Mesothelial cell of epicardium (in vitro differentiated cells): Measurements from ENCODE around the gene AQP2. TPM values are rescaled to one million over a fixed set of nuclear protein-coding genes. Genes with fewer than 3 reads are reported as not detected.

ENCODE experiments used
- DNase-seq, 2 experiments: peaks; one replicate each; pipeline ENCODE4 v3.0.0; 2021; ENCODE audit warnings: low spot score in 2 of 2; ENCODE audit not compliant: unreplicated experiment in 2 of 2
- H3K27ac Mint-ChIP-seq: 2 replicates; pipeline ENCODE4 v1.8.0; 2021; ENCODE audit warnings: mixed read lengths
- H3K27me3 Mint-ChIP-seq: 2 replicates; pipeline ENCODE4 v1.8.0; 2021; ENCODE audit warnings: low read depth, mixed read lengths
- H3K36me3 Mint-ChIP-seq: 2 replicates; pipeline ENCODE4 v1.8.0; 2021; ENCODE audit warnings: mixed read lengths
- H3K4me1 Mint-ChIP-seq: 2 replicates; pipeline ENCODE4 v1.8.0; 2021; ENCODE audit warnings: mixed read lengths
- H3K4me3 Mint-ChIP-seq: 2 replicates; pipeline ENCODE4 v1.8.0; 2021; ENCODE audit warnings: mild to moderate bottlenecking, moderate library complexity, mixed read lengths
- H3K9me3 Mint-ChIP-seq: 2 replicates; pipeline ENCODE4 v1.8.0; 2021; ENCODE audit warnings: mixed read lengths
- total RNA-seq: library from RNA; stranded (reverse); gene quantifications from 3 replicates; pipeline ENCODE4 v1.2.1, GENCODE V29; 2021
- TF ChIP-seq, protein P1 (sequence below): fragments of 200-600 bp; sonication (generic); IDR thresholded peaks from one replicate; pipeline ENCODE4 v1.5.0; 2021; ENCODE audit warnings: antibody characterized with exemption; ENCODE audit not compliant: unreplicated experiment

AQP2 gene
- total RNA-seq, 1 donor from 2014 or later, result not detected

DNA sequence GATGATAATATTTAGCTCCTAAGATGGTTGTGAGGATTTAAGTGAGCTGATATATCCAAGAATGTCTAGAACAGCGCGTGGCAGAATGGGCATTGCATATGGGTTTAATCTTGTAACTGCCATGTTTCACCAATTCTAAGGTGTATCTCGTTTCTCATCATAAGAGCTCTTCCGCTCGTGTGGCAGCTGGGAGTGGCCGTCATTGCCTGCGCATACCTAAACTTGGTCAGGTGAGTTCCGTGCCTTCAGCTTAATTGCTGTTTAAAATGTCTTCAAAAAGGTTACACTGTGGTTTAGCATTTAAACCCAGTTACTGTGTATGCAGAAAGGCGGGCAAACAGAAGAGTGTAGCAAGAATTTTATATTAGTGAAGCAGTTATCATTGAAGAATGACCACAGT lies 4.5 kb upstream of the AQP2 start:
- Mint-ChIP-seq H3K9me3 (no peaks in the 10 kb centered on the region), H3K36me3 (no peaks in the 10 kb centered on the region), H3K4me3 (no peak overlapping the region), H3K4me1 (peaks cover 21% of the 10 kb centered on the region), H3K27me3 (peaks cover 20% of the 10 kb centered on the region), H3K27ac (no peak overlapping the region)
- TF ChIP-seq, protein P1, sequence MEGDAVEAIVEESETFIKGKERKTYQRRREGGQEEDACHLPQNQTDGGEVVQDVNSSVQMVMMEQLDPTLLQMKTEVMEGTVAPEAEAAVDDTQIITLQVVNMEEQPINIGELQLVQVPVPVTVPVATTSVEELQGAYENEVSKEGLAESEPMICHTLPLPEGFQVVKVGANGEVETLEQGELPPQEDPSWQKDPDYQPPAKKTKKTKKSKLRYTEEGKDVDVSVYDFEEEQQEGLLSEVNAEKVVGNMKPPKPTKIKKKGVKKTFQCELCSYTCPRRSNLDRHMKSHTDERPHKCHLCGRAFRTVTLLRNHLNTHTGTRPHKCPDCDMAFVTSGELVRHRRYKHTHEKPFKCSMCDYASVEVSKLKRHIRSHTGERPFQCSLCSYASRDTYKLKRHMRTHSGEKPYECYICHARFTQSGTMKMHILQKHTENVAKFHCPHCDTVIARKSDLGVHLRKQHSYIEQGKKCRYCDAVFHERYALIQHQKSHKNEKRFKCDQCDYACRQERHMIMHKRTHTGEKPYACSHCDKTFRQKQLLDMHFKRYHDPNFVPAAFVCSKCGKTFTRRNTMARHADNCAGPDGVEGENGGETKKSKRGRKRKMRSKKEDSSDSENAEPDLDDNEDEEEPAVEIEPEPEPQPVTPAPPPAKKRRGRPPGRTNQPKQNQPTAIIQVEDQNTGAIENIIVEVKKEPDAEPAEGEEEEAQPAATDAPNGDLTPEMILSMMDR, result no peak
- no peak for DNase-seq

DNA sequence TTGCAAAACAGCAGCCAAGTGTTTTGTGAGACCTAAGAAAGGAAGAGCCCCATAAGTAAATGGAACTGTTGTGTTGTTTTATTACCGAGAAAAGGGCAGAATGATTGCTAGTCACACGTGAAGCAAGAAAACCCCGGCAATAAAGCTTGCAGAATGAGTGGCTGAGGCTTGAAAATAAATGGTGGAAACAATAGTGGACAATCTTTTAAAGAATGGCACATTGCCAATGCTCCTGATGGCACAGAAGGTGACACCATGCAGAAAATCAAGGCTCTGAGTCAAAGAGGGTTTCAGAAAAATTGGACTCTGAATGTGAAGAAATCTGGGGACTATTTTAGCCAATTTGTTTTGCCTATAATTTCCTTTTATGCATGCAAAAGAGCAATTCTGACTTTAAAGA lies 4.0 kb upstream of the AQP2 start:
- no peak for DNase-seq
- Mint-ChIP-seq H3K27ac (no peak overlapping the region), H3K36me3 (no peaks in the 10 kb centered on the region), H3K4me1 (peaks cover 21% of the 10 kb centered on the region), H3K9me3 (no peaks in the 10 kb centered on the region), H3K4me3 (no peak overlapping the region), H3K27me3 (peaks cover 20% of the 10 kb centered on the region)
- TF ChIP-seq, protein P1, result no peak

DNA sequence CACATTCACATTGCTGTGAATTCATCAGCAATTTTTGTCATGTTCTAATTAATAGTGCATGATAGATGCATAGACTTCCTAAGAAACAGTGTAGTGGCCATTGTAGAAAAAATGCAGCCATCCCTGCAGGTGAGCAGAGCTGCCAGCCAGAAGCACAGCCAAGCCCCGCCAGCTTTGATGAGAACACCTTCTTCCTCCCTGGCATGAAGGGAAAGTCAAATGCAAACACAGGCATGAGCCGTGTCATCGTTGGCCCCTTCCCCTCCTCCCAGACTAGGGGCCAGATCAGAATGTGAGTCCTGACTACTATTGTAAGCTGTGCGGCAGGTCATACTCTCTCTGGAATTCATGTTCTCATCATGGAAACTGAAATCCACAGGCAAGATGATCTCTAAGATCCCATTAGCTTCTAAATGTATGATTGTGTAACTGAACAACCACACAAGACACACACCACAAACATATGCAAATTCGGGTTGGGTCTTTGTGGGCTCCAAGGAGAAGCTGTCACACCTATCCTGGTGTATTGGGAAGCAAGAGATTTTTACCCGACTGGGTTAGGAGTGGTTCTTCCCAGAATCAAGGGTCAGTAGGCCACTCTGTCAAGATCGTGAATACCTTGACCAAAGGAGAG lies 2.8 kb upstream of the AQP2 start:
- no peaks in the 10 kb centered on the region for H3K9me3 Mint-ChIP-seq
- H3K27ac Mint-ChIP-seq, result no peak overlapping the region
- no peak for DNase-seq
- TF ChIP-seq, protein P1, result no peak
- peaks cover 21% of the 10 kb centered on the region for H3K4me1 Mint-ChIP-seq
- peaks cover 20% of the 10 kb centered on the region for H3K27me3 Mint-ChIP-seq
- no peak overlapping the region for H3K4me3 Mint-ChIP-seq
- H3K36me3 Mint-ChIP-seq, result no peaks in the 10 kb centered on the region

GRCh38 chr12:49948866-49949845 lies 1.4 kb upstream of the AQP2 start:
- Mint-ChIP-seq H3K4me1 (peaks cover 21% of the 10 kb centered on the region), H3K27me3 (peaks cover 22% of the 10 kb centered on the region), H3K36me3 (no peaks in the 10 kb centered on the region), H3K4me3 (no peak overlapping the region), H3K27ac (no peak overlapping the region), H3K9me3 (no peaks in the 10 kb centered on the region)
- TF ChIP-seq, protein P1, result no peak
- DNase-seq, result no peak

DNA sequence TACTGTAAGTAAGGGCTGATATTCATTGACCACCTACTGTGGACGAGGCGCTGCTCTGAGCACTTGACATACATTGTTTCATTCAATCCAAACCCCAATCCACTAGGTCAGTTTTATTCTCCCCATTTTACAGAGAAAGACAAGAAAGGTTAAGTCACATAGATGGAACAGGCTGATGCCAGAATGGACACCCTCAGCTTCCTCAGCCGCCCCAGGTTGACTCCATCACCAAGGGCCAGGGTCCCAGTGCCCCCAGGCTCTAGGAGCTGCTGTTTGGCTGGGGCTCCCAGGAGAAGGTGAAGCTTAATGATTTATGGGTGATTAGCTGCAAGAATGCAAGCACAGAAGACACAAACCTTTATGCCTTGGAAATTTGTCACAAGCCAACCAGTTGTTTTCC lies 671 bp upstream of the AQP2 start:
- no peak for DNase-seq
- H3K36me3 Mint-ChIP-seq, result no peaks in the 10 kb centered on the region
- TF ChIP-seq, protein P1, result no peak
- peaks cover 21% of the 10 kb centered on the region for H3K4me1 Mint-ChIP-seq
- peaks cover 22% of the 10 kb centered on the region for H3K27me3 Mint-ChIP-seq
- H3K4me3 Mint-ChIP-seq, result no peak overlapping the region
- H3K27ac Mint-ChIP-seq, result no peak overlapping the region
- H3K9me3 Mint-ChIP-seq, result no peaks in the 10 kb centered on the region
